Fibroblast of skin of scalp (primary cell): ENCODE results near the gene PDE4D.

ENCODE experiments used
- DNase-seq: peaks from one replicate; pipeline ENCODE4 v3.0.0-alpha.2; 2013

PDE4D gene

GRCh38 chr5:59161221-59162105 lies 732.1 kb downstream of the PDE4D start:
- no peak for DNase-seq

GRCh38 chr5:59158637-59159391 lies 734.7 kb downstream of the PDE4D start:
- no peak for DNase-seq

GRCh38 chr5:59158165-59158564 lies 735.4 kb downstream of the PDE4D start:
- DNase-seq = peak; percentile 34

GRCh38 chr5:59157068-59157467 lies 736.5 kb downstream of the PDE4D start:
- no peak for DNase-seq

GRCh38 chr5:59152701-59153245 lies 740.8 kb downstream of the PDE4D start:
- DNase-seq = no peak

GRCh38 chr5:59151162-59151889 lies 742.2 kb downstream of the PDE4D start:
- DNase-seq = no peak

GRCh38 chr5:59149827-59150226 lies 743.7 kb downstream of the PDE4D start:
- DNase-seq = no peak

GRCh38 chr5:59149271-59149670 lies 744.3 kb downstream of the PDE4D start:
- DNase-seq = no peak

- no peak for DNase-seq
Observed at GRCh38 chr5:59146729-59147128, 746.8 kb downstream of the PDE4D start.

GRCh38 chr5:59143926-59144333 lies 749.6 kb downstream of the PDE4D start:
- DNase-seq = no peak

- no peak for DNase-seq
Observed at GRCh38 chr5:59142927-59143326, 750.6 kb downstream of the PDE4D start.

- no peak for DNase-seq
Observed at GRCh38 chr5:59142138-59142537, 751.4 kb downstream of the PDE4D start.

- no peak for DNase-seq
Observed at GRCh38 chr5:59140133-59140532, 753.4 kb downstream of the PDE4D start.

GRCh38 chr5:59139695-59140094 lies 753.8 kb downstream of the PDE4D start:
- DNase-seq = no peak

GRCh38 chr5:59138509-59138908 lies 755.0 kb downstream of the PDE4D start:
- DNase-seq = no peak

- DNase-seq = no peak
Observed at GRCh38 chr5:59137846-59138245, 755.7 kb downstream of the PDE4D start.

- DNase-seq = no peak
Observed at GRCh38 chr5:59136549-59136948, 757.0 kb downstream of the PDE4D start.

- no peak for DNase-seq
Observed at GRCh38 chr5:59134471-59135163, 758.9 kb downstream of the PDE4D start.

- DNase-seq = peak; percentile 95
Observed at GRCh38 chr5:59133764-59134261, 759.7 kb downstream of the PDE4D start.

- no peak for DNase-seq
Observed at GRCh38 chr5:59132131-59132530, 761.4 kb downstream of the PDE4D start.

- no peak for DNase-seq
Observed at GRCh38 chr5:59130431-59130830, 763.1 kb downstream of the PDE4D start.
